Ishikawa (cell line): ENCODE data around the gene HTR1A.

Experiments used
- CEBPB ChIP-seq: IDR thresholded peaks from 2 replicates; pipeline ENCODE4 v1.6.1; 2012
- EGR1 ChIP-seq: IDR thresholded peaks from 2 replicates; pipeline ENCODE4 v1.6.1; 2012
- EP300 ChIP-seq: IDR thresholded peaks from 2 replicates; pipeline ENCODE4 v1.6.1; 2012; ENCODE audit warnings: borderline replicate concordance
- MAX ChIP-seq: IDR thresholded peaks from 2 replicates; pipeline ENCODE4 v1.6.1; 2012
- NFIC ChIP-seq: IDR thresholded peaks from 2 replicates; pipeline ENCODE4 v1.6.1; 2012
- RAD21 ChIP-seq: IDR thresholded peaks from 2 replicates; pipeline ENCODE4 v1.6.1; 2012; ENCODE audit warnings: low read depth
- REST ChIP-seq: IDR thresholded peaks from 2 replicates; pipeline ENCODE4 v1.6.1; 2012; ENCODE audit warnings: low read depth, mild to moderate bottlenecking
- TCF12 ChIP-seq: IDR thresholded peaks from 2 replicates; pipeline ENCODE4 v1.6.1; 2012; ENCODE audit warnings: low read depth
- TEAD4 ChIP-seq: IDR thresholded peaks from 2 replicates; pipeline ENCODE4 v1.6.1; 2012
- USF1 ChIP-seq: IDR thresholded peaks from 2 replicates; pipeline ENCODE4 v1.6.1; 2012
- YY1 ChIP-seq: IDR thresholded peaks from 2 replicates; pipeline ENCODE4 v1.6.1; 2012; ENCODE audit warnings: low read depth
- ZBTB7A ChIP-seq: IDR thresholded peaks from 2 replicates; pipeline ENCODE4 v1.6.1; 2012; ENCODE audit warnings: low read depth

Gene HTR1A

GRCh38 chr5:63981864-63982263, 19.6 kb upstream of the HTR1A start:
- no peak for TF ChIP-seq YY1
- no peak for TF ChIP-seq MAX

- no peak for TF ChIP-seq ZBTB7A
- TF ChIP-seq TEAD4 = no peak
- no peak for TF ChIP-seq EP300
- no peak for TF ChIP-seq CEBPB
- TF ChIP-seq REST = no peak
- no peak for TF ChIP-seq YY1
- no peak for TF ChIP-seq TCF12
- no peak for TF ChIP-seq EGR1
- TF ChIP-seq USF1 = no peak
These were observed 1.7 kb upstream of the HTR1A start for GRCh38 chr5:63963926-63964325.

- no peak for TF ChIP-seq CEBPB
- TF ChIP-seq RAD21 = peak; percentile 59
- 0 out of 2 replicates have a peak, but pooled peaks have one; percentile 15 for TF ChIP-seq TEAD4
- TF ChIP-seq REST = peak; percentile 94
- TF ChIP-seq ZBTB7A = no peak
These were observed 963 bp upstream of the HTR1A start for GRCh38 chr5:63963080-63963735.

GRCh38 chr5:63961598-63962161, 565 bp downstream of the HTR1A start:
- no peak for TF ChIP-seq NFIC
- TF ChIP-seq REST = peak; percentile 42; the same call in 1 of the 2 replicates
- TF ChIP-seq ZBTB7A = no peak

GRCh38 chr5:63961125-63961597, 1.1 kb downstream of the HTR1A start:
- no peak for TF ChIP-seq ZBTB7A
- no peak for TF ChIP-seq CEBPB
- no peak for TF ChIP-seq RAD21
- no peak for TF ChIP-seq NFIC
- TF ChIP-seq REST = no peak
- no peak for TF ChIP-seq EGR1
